Measurements from ENCODE around the gene RGPD6.
"Not testable (repeated sequence)": the region's sequence is repeated elsewhere in the genome, so short reads cannot be mapped to it uniquely, and the experiment has no call there.

The RGPD6 gene

GRCh38 chr2:110494488-110494887 is 82.5 kb downstream of the RGPD6 start:
- not testable (repeated sequence) for DNase-seq (ENCODE audit: low read depth); H3K4me3 ChIP-seq (ENCODE audit: control insufficient read depth, low read depth, low read length)

- not testable (repeated sequence) for H3K4me3 ChIP-seq (ENCODE audit: control insufficient read depth, low read depth, low read length); DNase-seq (ENCODE audit: low read depth)
These were observed 88.0 kb downstream of the RGPD6 start for GRCh38 chr2:110488991-110489390.

GRCh38 chr2:110482697-110483096 is 94.3 kb downstream of the RGPD6 start:
- H3K4me3 ChIP-seq (ENCODE audit: control insufficient read depth, low read depth, low read length); DNase-seq (ENCODE audit: low read depth): not testable (repeated sequence)

- not testable (repeated sequence) for DNase-seq (ENCODE audit: low read depth); H3K4me3 ChIP-seq (ENCODE audit: control insufficient read depth, low read depth, low read length)
These were observed 95.8 kb downstream of the RGPD6 start for GRCh38 chr2:110481200-110481599.

- not testable (repeated sequence) for DNase-seq (ENCODE audit: low read depth); H3K4me3 ChIP-seq (ENCODE audit: control insufficient read depth, low read depth, low read length)
These were observed 96.9 kb downstream of the RGPD6 start for GRCh38 chr2:110480084-110480483.

- not testable (repeated sequence) for DNase-seq (ENCODE audit: low read depth); H3K4me3 ChIP-seq (ENCODE audit: control insufficient read depth, low read depth, low read length)
These were observed 99.7 kb downstream of the RGPD6 start for GRCh38 chr2:110477370-110477769.

- not testable (repeated sequence) for DNase-seq (ENCODE audit: low read depth); H3K4me3 ChIP-seq (ENCODE audit: control insufficient read depth, low read depth, low read length)
These were observed 100.1 kb downstream of the RGPD6 start for GRCh38 chr2:110476952-110477351.

GRCh38 chr2:110475627-110476359 is 101.2 kb downstream of the RGPD6 start:
- not testable (repeated sequence) for DNase-seq (ENCODE audit: low read depth); H3K4me3 ChIP-seq (ENCODE audit: control insufficient read depth, low read depth, low read length)

GRCh38 chr2:110474898-110475297 is 102.1 kb downstream of the RGPD6 start:
- DNase-seq (ENCODE audit: low read depth); H3K4me3 ChIP-seq (ENCODE audit: control insufficient read depth, low read depth, low read length): not testable (repeated sequence)

GRCh38 chr2:110473059-110473358 is 104.0 kb downstream of the RGPD6 start:
- H3K4me3 ChIP-seq (ENCODE audit: control insufficient read depth, low read depth, low read length); DNase-seq (ENCODE audit: low read depth): not testable (repeated sequence)

- DNase-seq (ENCODE audit: low read depth); H3K4me3 ChIP-seq (ENCODE audit: control insufficient read depth, low read depth, low read length): not testable (repeated sequence)
These were observed 104.6 kb downstream of the RGPD6 start, which contains the start of gene LIMS4 for GRCh38 chr2:110472171-110473058. LIMS4 (minus strand) TSS chr2:110472816; CDS start chr2:110472778, 38 bp downstream.

GRCh38 chr2:110468921-110469320 is 108.1 kb downstream of the RGPD6 start:
- not testable (repeated sequence) for H3K4me3 ChIP-seq (ENCODE audit: control insufficient read depth, low read depth, low read length); DNase-seq (ENCODE audit: low read depth)

GRCh38 chr2:110465312-110465711 is 111.7 kb downstream of the RGPD6 start:
- H3K4me3 ChIP-seq (ENCODE audit: control insufficient read depth, low read depth, low read length); DNase-seq (ENCODE audit: low read depth): not testable (repeated sequence)

Data from fibroblast of mammary gland (primary cell).